GM12878 (cell line): Measurements from ENCODE around the gene CDYL2. TPM values are rescaled to one million over a fixed set of nuclear protein-coding genes. Genes with fewer than 3 reads are reported as not detected.

Source experiments
- ATAC-seq: fragments of 200-7000 bp; cut with Tn5 transposase; 3 replicates; pipeline ENCODE4 v1.9.1; 2020; ENCODE audit warnings: mild to moderate bottlenecking, moderate library complexity
- BruUV-seq: library from RNA; stranded (reverse); fragments of 400-500 nt; replicated peaks from 2 replicates; lab custom pipeline; 2021; lab: Mats Ljungman, UMichigan
- CTCF ChIA-PET: fragments of 300-600 bp; sonication (Branson Sonifier 250); formaldehyde crosslinking; extraction: SDS; loops from one replicate; lab custom pipeline; 2021; ENCODE audit warnings: inconsistent platforms; lab: Yijun Ruan, JAX
- POLR2A ChIA-PET: fragments of 350-600 bp; formaldehyde crosslinking; extraction: SDS; loops from one replicate; lab custom pipeline; 2021; ENCODE audit warnings: inconsistent platforms; lab: Charles Lee
- RAD21 ChIA-PET: fragments of 300-600 bp; sonication (Branson Sonifier 250); formaldehyde crosslinking; loops from one replicate; lab custom pipeline; 2023; ENCODE audit warnings: antibody characterized with exemption; ENCODE audit not compliant: unreplicated experiment; lab: Charles Lee
- SMC1A ChIA-PET: fragments of 300-600 bp; sonication (Branson Sonifier 250); formaldehyde crosslinking; loops from one replicate; lab custom pipeline; 2023; ENCODE audit not compliant: unreplicated experiment, uncharacterized antibody; lab: Charles Lee
- DNase-seq: peaks from one replicate; pipeline ENCODE4 v3.0.0-alpha.2; 2011; ENCODE audit warnings: low read depth, low spot score
- FAIRE-seq: peaks from 3 replicates; lab custom pipeline; 2011; peaks lifted over from hg19 to GRCh38; lab: Jason Lieb, UNC
- H2AFZ ChIP-seq: 2 replicates; pipeline ENCODE4 v1.6.0; 2011; ENCODE audit warnings: low read depth, low read length, control low read depth; ENCODE audit not compliant: control insufficient read depth
- H3K27ac ChIP-seq: 2 replicates; pipeline ENCODE4 v1.5.1; 2011; ENCODE audit warnings: control low read depth; ENCODE audit not compliant: control insufficient read depth, insufficient read depth
- H3K27me3 ChIP-seq, 2 experiments: replicated peaks in 1 of 2; 2 replicates each; pipeline versions ENCODE4 v1.6.0 to v1.6.1; 2011; ENCODE audit warnings: low read length in 1 of 2; ENCODE audit not compliant: control insufficient read depth in 2 of 2, insufficient read depth in 2 of 2
- H3K36me3 ChIP-seq, 2 experiments: 2 replicates each; pipeline ENCODE4 v1.5.1; 2011; ENCODE audit warnings: low read length in 1 of 2; ENCODE audit not compliant: control insufficient read depth in 2 of 2, insufficient read depth in 2 of 2
- H3K4me1 ChIP-seq: 2 replicates; pipeline ENCODE4 v1.6.1; 2011; ENCODE audit warnings: mild to moderate bottlenecking, low read length, moderate library complexity, mixed read lengths; ENCODE audit not compliant: control insufficient read depth, insufficient read depth
- H3K4me2 ChIP-seq: 2 replicates; pipeline ENCODE4 v1.6.0; 2011; ENCODE audit warnings: control low read depth; ENCODE audit not compliant: control insufficient read depth, insufficient read depth
- H3K4me3 ChIP-seq: fragments of 200-600 bp; sonication (generic); 2 replicates; pipeline ENCODE4 v1.5.1; 2016
- H3K79me2 ChIP-seq: 2 replicates; pipeline ENCODE4 v1.6.0; 2011; ENCODE audit warnings: low read length; ENCODE audit not compliant: control insufficient read depth, insufficient read depth
- H3K9ac ChIP-seq: 2 replicates; pipeline ENCODE4 v1.8.0; 2011; ENCODE audit warnings: low read length, control low read depth, mixed read lengths; ENCODE audit not compliant: control insufficient read depth, insufficient read depth
- H3K9me3 ChIP-seq: replicated peaks from 3 replicates; pipeline ENCODE4 v1.5.1; 2011; ENCODE audit warnings: mild to moderate bottlenecking, low read length; ENCODE audit not compliant: control insufficient read depth, insufficient read depth
- H4K20me1 ChIP-seq: 2 replicates; pipeline ENCODE4 v1.6.0; 2011; ENCODE audit not compliant: control insufficient read depth, insufficient read depth
- ATF2 ChIP-seq: IDR thresholded peaks from 2 replicates; pipeline ENCODE4 v1.6.1; 2012; ENCODE audit warnings: low read length, inconsistent platforms
- BMI1 ChIP-seq: fragments of 450-650 bp; IDR thresholded peaks from 2 replicates; pipeline ENCODE4 v1.6.1; 2016; ENCODE audit warnings: mild to moderate bottlenecking, moderate library complexity, borderline replicate concordance
- CBX5 ChIP-seq: sonication (generic); IDR thresholded peaks from 2 replicates; pipeline ENCODE4 v1.6.1; 2016; ENCODE audit warnings: low read depth, moderate library complexity, mild to moderate bottlenecking, inconsistent platforms
- E2F8 ChIP-seq: fragments of 450-650 bp; IDR thresholded peaks from 2 replicates; pipeline ENCODE4 v1.6.1; 2018; ENCODE audit warnings: mild to moderate bottlenecking, low read depth, moderate library complexity; ENCODE audit not compliant: partially characterized antibody
- MYC ChIP-seq: IDR thresholded peaks from 2 replicates; pipeline ENCODE4 v1.6.1; 2011; ENCODE audit warnings: mild to moderate bottlenecking, low read length, moderate library complexity, inconsistent platforms; ENCODE audit not compliant: insufficient read depth, insufficient replicate concordance, insufficient read length, severe bottlenecking
- NRF1 ChIP-seq: conservative IDR thresholded peaks from 2 replicates; pipeline ENCODE4 v1.6.1; 2011; ENCODE audit warnings: mild to moderate bottlenecking, low read depth, low read length, improper control_type of control experiment
- RELA ChIP-seq: fragments of 450-650 bp; IDR thresholded peaks from 2 replicates; pipeline ENCODE4 v1.8.0; 2014; ENCODE audit warnings: borderline replicate concordance; ENCODE audit not compliant: partially characterized antibody
- SKIL ChIP-seq: fragments of 450-650 bp; IDR thresholded peaks from 2 replicates; pipeline ENCODE4 v1.6.1; 2017; ENCODE audit warnings: mild to moderate bottlenecking, low read depth, inconsistent platforms; ENCODE audit not compliant: poor library complexity, severe bottlenecking
- TCF3 ChIP-seq: IDR thresholded peaks from 2 replicates; pipeline ENCODE4 v1.6.1; 2012; ENCODE audit warnings: low read depth, mild to moderate bottlenecking, low read length, borderline replicate concordance; ENCODE audit not compliant: insufficient read depth
- YY1 ChIP-seq: IDR thresholded peaks from 2 replicates; pipeline ENCODE4 v1.6.1; 2011; ENCODE audit warnings: low read depth, mild to moderate bottlenecking, low read length
- in situ Hi-C: fragments of 300-500 bp; cut with MboI; formaldehyde crosslinking; loops from 9 replicates; pipeline ENCODE4 v1.14.3; 2018; ENCODE audit warnings: mixed read lengths
- intact Hi-C: fragments of 100-400 bp; cut with micrococcal nuclease; formaldehyde crosslinking; loops from one replicate; pipeline ENCODE4 v1.14.2; 2022; ENCODE audit not compliant: unreplicated experiment
- polyA plus RNA-seq, 11 experiments: library from polyadenylated mRNA; depleted of rRNA in 4 of 11; unstranded in 6 of 11; stranded (reverse) in 5 of 11; fragments of >200 nt; fragmentation: Nextera tagmentation in 4 of 11; fragmentation: Illumina TruSeq in 1 of 11; extraction: Ambion mirVana in 4 of 11; extraction: Trizol in 1 of 11; gene quantifications; 1 replicate in 1 of 11; 2 replicates in 10 of 11; pipeline versions ENCODE4 v1.2.1 to v1.2.3, GENCODE V29; 2011 to 2016; ENCODE audit warnings: inconsistent platforms in 2 of 11, missing spikeins in 2 of 11, low read depth in 1 of 11
- total RNA-seq, 4 experiments: library from RNA; depleted of rRNA in 3 of 4; stranded (reverse); fragments of >200 nt in 3 of 4; fragmentation: Illumina TruSeq in 1 of 4; extraction: Trizol in 1 of 4; gene quantifications; 2 replicates each; pipeline versions ENCODE4 v1.2.1 to v1.2.3, GENCODE V29; 2013 to 2021
- TF ChIP-seq, protein P1 (sequence below): fragments of 450-650 bp; IDR thresholded peaks from 2 replicates; pipeline ENCODE4 v1.6.1; 2017; ENCODE audit warnings: mild to moderate bottlenecking
- TF ChIP-seq, protein P2 (sequence below): fragments of 450-650 bp; IDR thresholded peaks from 2 replicates; pipeline ENCODE4 v1.6.1; 2017; ENCODE audit warnings: low read depth, mild to moderate bottlenecking, moderate library complexity

CDYL2 gene
- total and polyA plus RNA-seq, 10 of the 15 experiments (the other 5 are each of a cell fraction or from before 2014, with no cell fraction given) = 0.27 to 22.9 (median 3.9) TPM

- FAIRE-seq (no peak), ATAC-seq (no peak), DNase-seq (no peak)
- Histone ChIP-seq H3K27ac (no peak overlapping the region), H3K79me2 (no peaks in the 10 kb centered on the region), H3K36me3 (no peaks in the 10 kb centered on the region), H3K9me3 (no peaks in the 10 kb centered on the region), H3K27me3 (no peaks in the 10 kb centered on the region), H3K4me1 (no peaks in the 10 kb centered on the region), H4K20me1 (no peaks in the 10 kb centered on the region), H2AFZ (no peak overlapping the region), H3K4me3 (no peak overlapping the region), H3K4me2 (no peak overlapping the region), H3K9ac (no peak overlapping the region)
- RAD21 ChIA-PET = interaction anchor here (1.3 kb wide), 1 partner anchor 324 kb away, joined by 9 read pairs; no protein-coding TSS in a partner anchor
- in situ Hi-C loops = no loop called here
- intact Hi-C loops = no loop called here
- no TSS peak for BruUV-seq
- CTCF ChIA-PET = interaction anchor here (1.3 to 4.7 kb wide), 3 partner anchors 25 to 324 kb away, joined by 3 to 35 read pairs (median 12); no protein-coding TSS in a partner anchor
- POLR2A ChIA-PET = no interaction called here
- SMC1A ChIA-PET = interaction anchor here (1.1 to 1.7 kb wide), 2 partner anchors 26 to 324 kb away, joined by 3 to 8 read pairs; no protein-coding TSS in a partner anchor
- TF ChIP-seq, protein P1, sequence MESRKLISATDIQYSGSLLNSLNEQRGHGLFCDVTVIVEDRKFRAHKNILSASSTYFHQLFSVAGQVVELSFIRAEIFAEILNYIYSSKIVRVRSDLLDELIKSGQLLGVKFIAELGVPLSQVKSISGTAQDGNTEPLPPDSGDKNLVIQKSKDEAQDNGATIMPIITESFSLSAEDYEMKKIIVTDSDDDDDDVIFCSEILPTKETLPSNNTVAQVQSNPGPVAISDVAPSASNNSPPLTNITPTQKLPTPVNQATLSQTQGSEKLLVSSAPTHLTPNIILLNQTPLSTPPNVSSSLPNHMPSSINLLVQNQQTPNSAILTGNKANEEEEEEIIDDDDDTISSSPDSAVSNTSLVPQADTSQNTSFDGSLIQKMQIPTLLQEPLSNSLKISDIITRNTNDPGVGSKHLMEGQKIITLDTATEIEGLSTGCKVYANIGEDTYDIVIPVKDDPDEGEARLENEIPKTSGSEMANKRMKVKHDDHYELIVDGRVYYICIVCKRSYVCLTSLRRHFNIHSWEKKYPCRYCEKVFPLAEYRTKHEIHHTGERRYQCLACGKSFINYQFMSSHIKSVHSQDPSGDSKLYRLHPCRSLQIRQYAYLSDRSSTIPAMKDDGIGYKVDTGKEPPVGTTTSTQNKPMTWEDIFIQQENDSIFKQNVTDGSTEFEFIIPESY = no peak
- no peak for TF ChIP-seq SKIL
- TF ChIP-seq ATF2 = no peak
- TF ChIP-seq YY1 = no peak
- TF ChIP-seq BMI1 = no peak
- no peak for TF ChIP-seq NRF1
- TF ChIP-seq, protein P2, sequence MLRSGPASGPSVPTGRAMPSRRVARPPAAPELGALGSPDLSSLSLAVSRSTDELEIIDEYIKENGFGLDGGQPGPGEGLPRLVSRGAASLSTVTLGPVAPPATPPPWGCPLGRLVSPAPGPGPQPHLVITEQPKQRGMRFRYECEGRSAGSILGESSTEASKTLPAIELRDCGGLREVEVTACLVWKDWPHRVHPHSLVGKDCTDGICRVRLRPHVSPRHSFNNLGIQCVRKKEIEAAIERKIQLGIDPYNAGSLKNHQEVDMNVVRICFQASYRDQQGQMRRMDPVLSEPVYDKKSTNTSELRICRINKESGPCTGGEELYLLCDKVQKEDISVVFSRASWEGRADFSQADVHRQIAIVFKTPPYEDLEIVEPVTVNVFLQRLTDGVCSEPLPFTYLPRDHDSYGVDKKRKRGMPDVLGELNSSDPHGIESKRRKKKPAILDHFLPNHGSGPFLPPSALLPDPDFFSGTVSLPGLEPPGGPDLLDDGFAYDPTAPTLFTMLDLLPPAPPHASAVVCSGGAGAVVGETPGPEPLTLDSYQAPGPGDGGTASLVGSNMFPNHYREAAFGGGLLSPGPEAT = no peak
- TF ChIP-seq RELA = no peak
- no peak for TF ChIP-seq TCF3
- TF ChIP-seq E2F8 = no peak
- TF ChIP-seq CBX5 = no peak
- no peak for TF ChIP-seq MYC
Observed at GRCh38 chr16:80850757-80851156, 46.4 kb upstream of the CDYL2 start.
